ENCODE measurements around the gene MGRN1.
A peak's percentile ranks its signal among the peaks of the same experiment; 100 is the strongest.

MGRN1 gene

DNA sequence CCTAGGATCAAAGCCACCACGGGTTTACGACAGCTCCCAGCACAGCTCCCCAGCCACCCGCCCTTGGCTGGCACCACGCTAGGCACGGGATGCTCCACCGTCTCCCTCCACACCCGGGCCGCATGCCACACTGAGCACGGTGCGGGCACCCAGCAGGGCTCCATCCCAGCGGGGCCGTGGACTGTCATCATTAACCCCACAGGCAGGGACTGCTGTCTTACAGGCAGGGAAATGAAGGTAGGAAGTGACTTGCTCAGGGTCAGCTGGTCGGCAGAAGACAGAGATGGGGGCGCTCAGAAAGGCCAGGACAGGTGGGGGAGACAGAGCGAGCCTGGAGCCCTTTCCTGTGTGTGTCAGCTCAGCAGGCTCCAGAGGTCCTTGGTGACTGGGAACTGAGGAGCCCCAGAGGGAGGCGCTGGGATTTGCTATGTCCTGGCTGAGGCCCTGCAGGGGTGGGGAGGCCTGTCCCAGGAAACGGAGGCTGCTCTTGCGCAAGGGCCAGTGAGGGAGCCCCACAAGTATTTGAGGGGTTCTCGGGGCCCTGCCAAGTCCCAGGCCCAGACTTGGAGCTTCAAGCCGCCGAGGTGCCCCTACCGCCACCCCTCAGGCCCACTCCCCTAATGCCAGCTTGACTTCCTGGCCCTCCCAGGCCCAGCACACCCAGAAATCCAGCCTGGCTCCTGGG, 13.1 kb upstream of the MGRN1 start:
- no peak for TF ChIP-seq POLR2A (IDR thresholded peaks at IDR 0.05; ENCODE audit: low read depth, low read length)
- no peak for TF ChIP-seq POLR2AphosphoS5 (IDR thresholded peaks at IDR 0.05; ENCODE audit: low read depth, low read length)
- TF ChIP-seq POU2F2 (IDR thresholded peaks at IDR 0.05; ENCODE audit: low read depth, low read length): no peak
- no peak for TF ChIP-seq PAX5 (IDR thresholded peaks at IDR 0.05; ENCODE audit: insufficient read depth, low read length, severe bottlenecking)
- TF ChIP-seq TAF1 (IDR thresholded peaks at IDR 0.05; ENCODE audit: low read depth, low read length): no peak
- TF ChIP-seq SPI1 (IDR thresholded peaks at IDR 0.05; ENCODE audit: low read depth, low read length): no peak
- DNase-seq (ENCODE audit: insufficient read length, low spot score) (no peak), FAIRE-seq (no peak)

DNA sequence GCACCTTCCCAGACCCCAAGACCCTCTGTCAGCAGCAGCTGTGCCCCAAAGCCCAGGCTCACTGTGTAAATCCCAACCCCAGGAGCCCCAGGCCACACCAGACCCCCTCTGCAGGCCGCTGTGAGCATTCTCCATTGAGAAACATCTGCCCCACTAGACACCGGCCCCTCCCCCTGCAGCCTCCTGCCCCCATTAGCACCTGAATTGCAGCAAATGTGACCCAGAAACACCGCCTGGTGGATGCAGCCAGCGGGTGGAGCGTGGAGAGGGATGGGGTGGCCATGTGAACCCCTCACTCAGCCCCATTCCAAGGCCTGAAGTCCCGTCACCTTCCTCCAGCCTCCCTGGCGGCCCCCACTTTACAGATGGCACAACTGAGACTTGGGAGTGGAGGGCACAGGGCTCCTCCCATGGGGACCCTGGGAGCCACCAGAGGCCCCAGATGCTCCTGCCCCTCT, 12.1 kb upstream of the MGRN1 start:
- DNase-seq (ENCODE audit: insufficient read length, low spot score): peak; percentile 35
- TF ChIP-seq PAX5 (IDR thresholded peaks at IDR 0.05; ENCODE audit: insufficient read depth, low read length, severe bottlenecking) (no peak), POU2F2 (IDR thresholded peaks at IDR 0.05; ENCODE audit: low read depth, low read length) (no peak), SPI1 (IDR thresholded peaks at IDR 0.05; ENCODE audit: low read depth, low read length) (no peak), TAF1 (IDR thresholded peaks at IDR 0.05; ENCODE audit: low read depth, low read length) (no peak), POLR2AphosphoS5 (IDR thresholded peaks at IDR 0.05; ENCODE audit: low read depth, low read length) (no peak), POLR2A (IDR thresholded peaks at IDR 0.05; ENCODE audit: low read depth, low read length) (no peak)
- FAIRE-seq: no peak

DNA sequence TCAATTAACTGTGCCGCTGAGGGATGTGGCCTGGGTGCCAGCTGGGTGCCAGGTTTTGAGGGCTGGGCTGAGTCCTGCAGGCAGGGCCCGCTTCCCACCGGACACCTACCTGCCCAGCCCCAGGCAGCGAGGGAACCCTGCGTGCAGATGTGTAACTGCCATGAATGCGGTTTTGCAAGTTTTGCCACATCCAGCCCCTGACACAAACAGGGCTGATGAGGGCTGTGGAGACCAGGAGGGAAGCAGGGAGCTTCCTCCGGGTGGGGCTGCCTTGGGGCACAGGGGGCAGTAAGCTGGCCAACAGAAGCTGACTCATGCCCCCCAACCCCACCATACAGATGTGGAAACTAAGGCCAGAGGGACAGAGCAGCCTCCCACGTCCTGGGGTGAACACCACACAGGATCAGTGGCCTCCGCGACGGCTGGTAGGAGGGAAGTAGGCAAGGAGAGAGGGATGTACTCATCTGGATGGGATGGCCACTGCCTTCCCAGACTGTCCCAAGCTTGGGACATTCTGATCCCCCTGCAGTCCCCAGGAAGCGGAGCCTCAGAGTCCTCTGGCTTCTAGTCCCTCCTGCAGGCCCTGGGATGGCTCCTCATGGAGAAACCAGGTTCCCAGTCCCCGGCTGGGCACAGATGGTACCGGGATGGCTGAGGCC, 11.5 kb upstream of the MGRN1 start:
- TF ChIP-seq TAF1 (IDR thresholded peaks at IDR 0.05; ENCODE audit: low read depth, low read length): no peak
- TF ChIP-seq PAX5 (IDR thresholded peaks at IDR 0.05; ENCODE audit: insufficient read depth, low read length, severe bottlenecking): no peak
- TF ChIP-seq POLR2A (IDR thresholded peaks at IDR 0.05; ENCODE audit: low read depth, low read length): no peak
- no peak for TF ChIP-seq SPI1 (IDR thresholded peaks at IDR 0.05; ENCODE audit: low read depth, low read length)
- no peak for TF ChIP-seq POLR2AphosphoS5 (IDR thresholded peaks at IDR 0.05; ENCODE audit: low read depth, low read length)
- TF ChIP-seq POU2F2 (IDR thresholded peaks at IDR 0.05; ENCODE audit: low read depth, low read length): no peak
- no peak for DNase-seq (ENCODE audit: insufficient read length, low spot score)
- no peak for FAIRE-seq

DNA sequence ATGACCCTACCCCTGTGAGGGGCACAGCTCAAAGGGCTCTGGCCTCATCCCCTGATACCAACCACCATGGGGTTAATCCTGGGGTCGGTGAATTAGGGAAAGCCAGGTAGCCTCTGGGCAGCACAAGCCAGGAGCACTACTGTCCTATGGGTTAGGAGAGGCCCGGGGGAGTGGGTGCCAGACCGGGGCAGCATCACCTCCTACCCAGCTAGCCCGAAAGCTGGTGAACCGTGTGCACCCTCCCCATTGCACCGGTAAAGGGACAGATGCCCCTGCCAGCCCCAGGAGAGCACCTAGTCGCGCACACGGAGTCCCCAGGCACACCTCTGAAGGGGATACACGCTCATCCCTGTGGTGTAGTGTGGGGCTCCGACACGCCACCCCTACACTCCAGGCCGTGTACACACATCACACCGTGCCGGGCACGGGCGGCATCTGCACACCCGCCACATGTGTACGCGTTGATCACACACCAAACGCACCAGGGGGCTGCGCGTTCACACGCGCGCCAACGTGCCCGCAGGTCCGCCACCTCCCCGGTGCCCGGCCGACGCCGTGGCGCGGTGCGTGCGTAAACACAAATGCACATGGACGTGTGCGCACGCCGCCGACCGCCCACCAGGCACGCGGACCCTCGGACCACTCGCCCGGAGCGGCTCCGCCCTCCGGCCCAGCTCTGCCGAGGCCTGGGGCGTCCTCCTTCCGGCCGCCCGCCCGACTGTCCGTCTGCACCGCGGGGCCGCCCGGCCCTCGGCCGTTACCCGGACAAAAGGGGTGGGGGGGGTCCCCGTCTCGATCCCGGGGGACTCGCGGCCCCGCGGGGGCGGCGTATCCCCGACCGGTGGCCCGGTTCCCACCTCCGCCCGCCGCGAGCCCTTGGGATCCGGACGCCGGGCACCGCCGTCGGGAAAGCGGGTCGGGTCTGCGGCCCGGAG, 10.7 kb upstream of the MGRN1 start:
- peak; percentile 62 for DNase-seq (ENCODE audit: insufficient read length, low spot score)
- peak; percentile 98 for FAIRE-seq
- no peak; the same call in 1 of the 2 replicates for TF ChIP-seq POLR2A (IDR thresholded peaks at IDR 0.05; ENCODE audit: low read depth, low read length)

DNA sequence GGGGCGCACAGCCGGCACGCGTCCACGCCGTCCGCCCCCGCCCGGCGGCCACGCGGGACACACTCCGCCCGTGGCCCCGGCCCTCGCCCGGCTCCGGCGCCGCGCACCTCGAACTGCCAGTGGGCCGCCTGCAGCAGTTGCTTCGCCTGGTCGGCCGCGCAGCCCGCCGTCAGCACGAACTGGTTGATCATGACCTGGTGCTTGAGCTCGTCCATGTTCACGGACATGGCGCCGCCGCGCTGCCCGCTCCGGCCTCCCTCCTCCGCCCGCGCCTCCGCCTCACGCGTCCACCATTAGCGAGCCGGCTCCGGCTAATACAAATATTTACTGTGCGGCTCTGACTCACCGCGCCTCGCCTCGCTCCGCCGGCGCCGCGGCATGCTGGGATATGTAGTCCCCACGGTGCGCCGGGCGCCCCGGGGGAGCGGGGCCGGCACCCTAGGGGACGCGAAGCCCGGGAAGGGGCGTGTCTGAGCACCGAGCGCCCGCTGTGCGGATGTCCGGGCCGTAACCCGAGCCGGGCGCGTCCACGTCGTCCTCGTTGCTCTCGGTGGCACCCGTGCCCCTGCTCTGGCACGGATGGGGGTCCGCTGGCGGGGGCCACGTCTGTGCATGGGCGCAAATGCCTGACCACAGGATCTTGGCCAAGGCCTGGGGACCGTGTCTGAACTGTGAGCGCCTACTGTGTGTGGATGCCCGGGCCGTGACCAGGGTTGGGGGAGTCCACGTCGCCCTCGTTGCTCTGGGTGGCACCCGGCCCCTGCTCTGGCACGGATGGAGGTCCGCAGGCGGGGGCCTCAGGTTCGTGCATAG, 9.8 kb upstream of the MGRN1 start, which contains the start of gene UBALD1:
Gene UBALD1 (minus strand): TSS at position 318 of the 813 bp plus-strand sequence. CDS start 91 bp downstream, at position 227.
- TF ChIP-seq PAX5 (IDR thresholded peaks at IDR 0.05; ENCODE audit: insufficient read depth, low read length, severe bottlenecking) (peak; percentile 97), POLR2AphosphoS5 (IDR thresholded peaks at IDR 0.05; ENCODE audit: low read depth, low read length) (peak; percentile 83), SPI1 (IDR thresholded peaks at IDR 0.05; ENCODE audit: low read depth, low read length) (no peak), TAF1 (IDR thresholded peaks at IDR 0.05; ENCODE audit: low read depth, low read length) (peak; percentile 71), POLR2A (IDR thresholded peaks at IDR 0.05; ENCODE audit: low read depth, low read length) (peak; percentile 88), POU2F2 (IDR thresholded peaks at IDR 0.05; ENCODE audit: low read depth, low read length) (no peak)
- peak; percentile 93 for DNase-seq (ENCODE audit: insufficient read length, low spot score)
- FAIRE-seq: peak; percentile 96

DNA sequence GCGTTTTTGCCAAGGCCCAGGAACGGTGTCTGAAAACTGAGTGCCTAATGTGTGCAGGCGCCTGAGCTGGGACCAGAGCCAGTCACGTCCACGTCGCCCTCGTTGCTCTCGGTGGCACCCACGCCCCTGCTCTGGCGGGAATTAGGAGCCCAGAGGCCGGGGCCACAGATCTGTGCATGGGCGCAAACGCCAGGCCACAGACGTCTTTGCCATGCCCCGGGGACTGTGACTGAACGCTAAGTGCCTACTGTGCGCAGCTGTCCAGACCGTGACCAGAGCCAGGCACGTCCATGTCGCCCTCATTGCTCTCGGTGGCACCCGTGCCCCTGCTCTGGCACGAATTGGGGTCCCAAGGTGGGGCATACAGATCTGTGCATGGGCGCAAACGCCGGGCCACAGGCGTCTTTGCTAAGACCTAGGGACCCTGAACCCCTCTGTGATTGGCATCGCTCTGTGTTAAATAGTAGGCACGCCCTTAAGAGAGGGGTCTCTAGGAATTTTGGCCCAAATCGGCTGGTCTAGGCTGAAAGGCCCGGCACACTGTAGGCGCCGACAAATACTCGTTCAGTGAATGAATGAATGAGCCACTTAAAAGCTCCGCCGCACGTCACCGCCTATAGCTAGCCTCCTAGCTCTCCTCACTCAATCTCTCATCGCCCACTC, 9.1 kb upstream of the MGRN1 start:
- no peak for TF ChIP-seq TAF1 (IDR thresholded peaks at IDR 0.05; ENCODE audit: low read depth, low read length)
- 0 out of 2 replicates have a peak, but pooled peaks have one; percentile 17 for TF ChIP-seq POLR2AphosphoS5 (IDR thresholded peaks at IDR 0.05; ENCODE audit: low read depth, low read length)
- DNase-seq (ENCODE audit: insufficient read length, low spot score): no peak
- FAIRE-seq: no peak

DNA sequence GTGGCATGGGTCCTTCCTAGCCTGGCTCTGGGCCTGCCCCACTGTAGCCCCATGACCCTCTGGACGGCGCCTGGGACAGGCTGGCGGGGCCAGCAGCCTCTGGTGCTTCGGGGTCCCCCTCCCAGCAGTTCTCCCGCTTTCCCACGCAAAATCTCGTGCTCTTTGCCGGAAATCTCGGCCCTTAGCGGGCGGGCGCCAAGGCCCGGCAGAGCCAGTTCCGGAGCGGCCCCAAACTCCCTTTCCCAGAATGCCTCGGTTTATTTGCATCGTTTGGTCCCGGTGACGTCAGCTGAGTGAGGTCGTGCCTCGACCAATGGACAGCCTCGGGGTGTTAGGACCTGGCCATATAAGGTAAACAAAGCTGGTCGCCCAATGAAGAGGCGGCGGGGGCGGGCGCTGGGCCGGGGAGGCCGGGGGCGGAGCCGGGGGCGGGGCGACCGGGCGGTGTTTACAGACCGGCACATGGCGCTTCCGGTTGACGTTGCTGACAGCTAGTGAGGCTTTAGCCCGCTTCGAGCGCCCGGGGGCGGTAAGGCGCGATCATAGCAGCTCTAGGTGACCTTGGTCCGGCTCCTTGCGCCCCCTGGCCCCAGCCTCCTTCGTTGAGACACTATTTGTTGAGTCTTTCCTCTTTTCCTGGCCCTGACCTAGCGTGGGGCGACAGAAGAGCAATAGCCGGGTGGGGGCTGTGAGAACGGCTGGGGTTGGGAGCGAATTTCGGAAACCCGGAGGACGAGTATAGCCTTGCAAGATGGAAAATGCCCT, 8.4 kb upstream of the MGRN1 start:
- FAIRE-seq: peak; percentile 99
- TF ChIP-seq TAF1 (IDR thresholded peaks at IDR 0.05; ENCODE audit: low read depth, low read length) (peak; percentile 49), SPI1 (IDR thresholded peaks at IDR 0.05; ENCODE audit: low read depth, low read length) (no peak), PAX5 (IDR thresholded peaks at IDR 0.05; ENCODE audit: insufficient read depth, low read length, severe bottlenecking) (no peak), POLR2AphosphoS5 (IDR thresholded peaks at IDR 0.05; ENCODE audit: low read depth, low read length) (0 out of 2 replicates have a peak, but pooled peaks have one; percentile 33), POU2F2 (IDR thresholded peaks at IDR 0.05; ENCODE audit: low read depth, low read length) (peak; percentile 94), POLR2A (IDR thresholded peaks at IDR 0.05; ENCODE audit: low read depth, low read length) (peak; percentile 68)

DNA sequence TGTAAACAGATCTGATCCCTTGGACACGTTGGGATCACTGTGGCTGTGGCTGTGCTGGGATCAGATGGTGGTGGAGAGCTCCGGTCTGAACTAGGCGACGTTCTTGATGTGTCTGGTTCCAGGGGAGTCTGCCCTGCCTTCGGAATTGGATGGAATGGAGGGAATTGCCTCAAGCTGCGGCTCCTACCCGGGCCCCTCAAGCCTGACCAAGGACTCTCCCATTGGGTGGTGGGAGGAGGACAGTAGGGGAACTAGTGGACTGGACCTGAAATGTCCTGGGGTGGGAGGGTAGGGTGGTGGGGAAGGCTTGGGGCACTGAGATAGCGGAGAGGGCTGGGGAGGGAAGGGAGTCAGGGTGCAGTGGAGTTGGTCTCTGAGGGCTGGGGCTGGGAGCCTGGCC, 6.7 kb upstream of the MGRN1 start:
- FAIRE-seq (no peak), DNase-seq (ENCODE audit: insufficient read length, low spot score) (no peak)
- TF ChIP-seq POLR2A (IDR thresholded peaks at IDR 0.05; ENCODE audit: low read depth, low read length) (no peak), POU2F2 (IDR thresholded peaks at IDR 0.05; ENCODE audit: low read depth, low read length) (no peak), PAX5 (IDR thresholded peaks at IDR 0.05; ENCODE audit: insufficient read depth, low read length, severe bottlenecking) (no peak), SPI1 (IDR thresholded peaks at IDR 0.05; ENCODE audit: low read depth, low read length) (no peak), POLR2AphosphoS5 (IDR thresholded peaks at IDR 0.05; ENCODE audit: low read depth, low read length) (no peak), TAF1 (IDR thresholded peaks at IDR 0.05; ENCODE audit: low read depth, low read length) (no peak)

More for the DNA sequence above, 8.4 kb upstream of the MGRN1 start:
- peak; percentile 95 for DNase-seq (ENCODE audit: insufficient read length, low spot score)
